ENCODE measurements around the gene GNB1. TPM values are rescaled to one million over a fixed set of nuclear protein-coding genes. Genes with fewer than 3 reads are reported as not detected.

The GNB1 gene
- total and polyA plus RNA-seq, 9 of the 15 experiments (the other 6 are each of a cell fraction or from before 2014, with no cell fraction given) = 34.3 to 388 (median 114) TPM

- TF ChIP-seq KDM5B (IDR thresholded peaks at IDR 0.05; ENCODE audit: insufficient replicate concordance, low read depth, low read length) (no peak), SIX5 (IDR thresholded peaks at IDR 0.05; ENCODE audit: borderline replicate concordance in 1 of 2, insufficient read depth in 1 of 2, low read depth in 1 of 2, low read length in 2 of 2) (no peak), SMAD2 (IDR thresholded peaks at IDR 0.05; ENCODE audit: low read depth, low read length) (no peak)
These were observed 7.6 kb downstream of the GNB1 start (continued) for GRCh38 chr1:1883092-1883873.

GRCh38 chr1:1881727-1882126, 9.2 kb downstream of the GNB1 start:
- peaks cover 29 to 40% of the 10 kb centered on the region in 2 experiments; a peak in 4 of 5 replicates for H3K4me1 ChIP-seq (replicated peaks in 1 of 2; ENCODE audit: control insufficient read depth in 2 of 2, insufficient read depth in 2 of 2, low read length in 2 of 2)
- 92% methylated on average over 6 of the region's 6 CpGs for WGBS (ENCODE audit: insufficient coverage, low coverage, missing lambda C conversion rate)
- peaks cover 19% of the 10 kb centered on the region for H3K9me1 ChIP-seq (ENCODE audit: control insufficient read depth, insufficient read depth, low read length)
- no peak overlapping the region for H3K4me2 ChIP-seq (ENCODE audit: insufficient read depth, low read length)
- BruUV-seq (replicated peaks) = no TSS peak
- H3K27ac ChIP-seq (ENCODE audit: extremely low read depth, low read depth, low read length) = no peak overlapping the region
- peak overlapping the region in 1 of 2 experiments; percentile 11; a peak in 1 of 4 replicates for H3K9ac ChIP-seq (ENCODE audit: insufficient read depth in 1 of 2, low read depth in 2 of 2, low read length in 2 of 2)
- H3K36me3 ChIP-seq (ENCODE audit: control insufficient read depth, insufficient read depth, low read length) = peaks cover 32% of the 10 kb centered on the region
- CTCF ChIA-PET (ENCODE audit: low intra/inter-chr PET ratio) = no interaction called here
- H3K9me3 ChIP-seq (replicated peaks; ENCODE audit: control insufficient read depth, insufficient read depth, low read depth, low read length) = no peaks in the 10 kb centered on the region
- no peak for ATAC-seq
- no peak for FAIRE-seq
- H3K27me3 ChIP-seq (ENCODE audit: control insufficient read depth in 2 of 2, insufficient read depth in 2 of 2, low read length in 2 of 2) = no peaks in the 10 kb centered on the region
- TF ChIP-seq GABPA (tag; conservative IDR thresholded peaks at IDR 0.05; ENCODE audit: low read depth) (no peak), FOSL1 (tag; conservative IDR thresholded peaks at IDR 0.05) (no peak), ZKSCAN1 (IDR thresholded peaks at IDR 0.05; ENCODE audit: low read depth, low read length) (no peak), GMEB1 (CRISPR knock-in tag; IDR thresholded peaks at IDR 0.05) (no peak), ESRRB (CRISPR knock-in tag; IDR thresholded peaks at IDR 0.05; ENCODE audit: borderline replicate concordance) (no peak), POLR2A (conservative IDR thresholded peaks at IDR 0.05) (no peak), JUND (IDR thresholded peaks at IDR 0.05; ENCODE audit: borderline replicate concordance, low read depth, low read length) (no peak), JUND (tag; IDR thresholded peaks at IDR 0.05; ENCODE audit: borderline replicate concordance, low read depth, low read length) (no peak), WHSC1 (IDR thresholded peaks at IDR 0.05; ENCODE audit: low read length) (no peak)
- TF ChIP-seq, protein P1, sequence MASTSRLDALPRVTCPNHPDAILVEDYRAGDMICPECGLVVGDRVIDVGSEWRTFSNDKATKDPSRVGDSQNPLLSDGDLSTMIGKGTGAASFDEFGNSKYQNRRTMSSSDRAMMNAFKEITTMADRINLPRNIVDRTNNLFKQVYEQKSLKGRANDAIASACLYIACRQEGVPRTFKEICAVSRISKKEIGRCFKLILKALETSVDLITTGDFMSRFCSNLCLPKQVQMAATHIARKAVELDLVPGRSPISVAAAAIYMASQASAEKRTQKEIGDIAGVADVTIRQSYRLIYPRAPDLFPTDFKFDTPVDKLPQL (IDR thresholded peaks at IDR 0.05; ENCODE audit: extremely low read depth, insufficient read length) = no peak
- POLR2A ChIA-PET = interaction anchor here (3.9 kb wide), 1 partner anchor 11 kb away, joined by 35 read pairs; no protein-coding TSS in a partner anchor
- DNase-seq (ENCODE audit: extremely low read depth in 1 of 4, low spot score in 3 of 4) = no peak
- H2AFZ ChIP-seq (ENCODE audit: low read depth, low read length) = no peak overlapping the region
- in situ Hi-C loops (cut with MboI) = no loop called here
- H4K20me1 ChIP-seq (replicated peaks; ENCODE audit: control insufficient read depth, insufficient read depth, low read length) = peaks cover 68% of the 10 kb centered on the region
- H3K79me2 ChIP-seq (ENCODE audit: control insufficient read depth, insufficient read depth, low read length) = peaks cover 89% of the 10 kb centered on the region
- intact Hi-C loops (cut with micrococcal nuclease) = no loop called here
- no peak overlapping the region for H3K4me3 ChIP-seq
